GM19240 (cell line): ENCODE data around the gene PLIN3.
"Not testable (repeated sequence)": the region's sequence is repeated elsewhere in the genome, so short reads cannot be mapped to it uniquely, and the experiment has no call there.

Source experiments
- DNase-seq: peaks from one replicate; pipeline ENCODE4 v3.0.0; 2011; ENCODE audit warnings: low spot score; ENCODE audit not compliant: insufficient read length

Gene PLIN3

DNA sequence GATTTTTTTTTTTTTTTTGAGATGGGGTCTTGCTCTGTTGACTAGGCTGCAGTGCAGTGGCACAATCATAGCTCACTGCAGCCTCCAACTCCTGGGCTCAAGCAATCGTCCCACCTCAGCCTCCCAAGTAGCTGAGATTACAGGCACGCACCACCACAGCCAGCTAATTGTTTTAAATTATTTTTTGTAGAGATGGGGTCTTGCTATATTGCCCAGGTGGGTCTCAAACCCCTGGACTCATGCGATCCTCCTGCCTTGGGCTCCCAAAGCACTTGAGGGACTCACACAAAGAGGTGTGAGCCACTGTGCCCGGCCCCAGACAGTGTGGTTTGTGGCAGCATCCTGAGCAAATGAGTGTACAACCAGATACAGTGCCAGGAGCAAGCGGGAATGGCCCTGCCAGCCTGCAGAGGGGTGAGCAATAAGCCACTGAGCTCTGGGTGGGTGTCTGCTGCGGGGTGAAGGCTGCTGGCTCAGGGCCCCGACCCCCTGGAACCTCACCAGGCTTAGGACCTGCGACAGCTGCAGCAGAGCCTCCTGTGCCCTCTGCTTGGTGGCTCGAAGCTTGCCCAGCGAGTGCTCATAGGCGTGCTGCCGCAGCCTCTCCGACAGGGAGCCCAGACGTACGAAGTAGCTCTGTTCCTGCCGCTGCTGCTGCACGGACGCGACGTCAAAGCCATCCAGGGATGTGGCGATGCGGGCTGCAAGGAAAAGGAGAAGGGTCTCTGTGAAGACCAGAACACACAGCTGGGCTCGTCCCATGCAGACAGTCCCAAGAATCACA lies 20.1 kb downstream of the PLIN3 start:
- DNase-seq: no peak

DNA sequence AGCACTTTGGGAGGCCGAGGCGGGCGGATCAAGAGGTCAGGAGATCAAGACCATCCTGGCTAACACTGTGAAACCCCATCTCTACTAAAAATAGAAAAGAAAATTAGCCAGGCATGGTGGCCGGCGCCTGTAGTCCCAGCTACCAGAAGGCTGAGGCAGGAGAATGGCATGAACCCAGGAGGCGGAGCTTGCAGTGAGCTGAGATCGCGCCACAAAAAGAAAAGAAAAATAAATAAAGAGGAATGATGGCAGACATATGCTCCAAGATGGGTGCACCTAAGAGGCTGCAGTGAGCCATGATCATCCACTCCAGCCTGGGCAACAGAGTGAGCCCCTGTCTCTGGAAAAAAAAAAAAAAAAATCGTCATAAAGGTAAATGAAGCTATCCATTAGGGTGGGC lies 21.5 kb downstream of the PLIN3 start:
- DNase-seq: not testable (repeated sequence)

DNA sequence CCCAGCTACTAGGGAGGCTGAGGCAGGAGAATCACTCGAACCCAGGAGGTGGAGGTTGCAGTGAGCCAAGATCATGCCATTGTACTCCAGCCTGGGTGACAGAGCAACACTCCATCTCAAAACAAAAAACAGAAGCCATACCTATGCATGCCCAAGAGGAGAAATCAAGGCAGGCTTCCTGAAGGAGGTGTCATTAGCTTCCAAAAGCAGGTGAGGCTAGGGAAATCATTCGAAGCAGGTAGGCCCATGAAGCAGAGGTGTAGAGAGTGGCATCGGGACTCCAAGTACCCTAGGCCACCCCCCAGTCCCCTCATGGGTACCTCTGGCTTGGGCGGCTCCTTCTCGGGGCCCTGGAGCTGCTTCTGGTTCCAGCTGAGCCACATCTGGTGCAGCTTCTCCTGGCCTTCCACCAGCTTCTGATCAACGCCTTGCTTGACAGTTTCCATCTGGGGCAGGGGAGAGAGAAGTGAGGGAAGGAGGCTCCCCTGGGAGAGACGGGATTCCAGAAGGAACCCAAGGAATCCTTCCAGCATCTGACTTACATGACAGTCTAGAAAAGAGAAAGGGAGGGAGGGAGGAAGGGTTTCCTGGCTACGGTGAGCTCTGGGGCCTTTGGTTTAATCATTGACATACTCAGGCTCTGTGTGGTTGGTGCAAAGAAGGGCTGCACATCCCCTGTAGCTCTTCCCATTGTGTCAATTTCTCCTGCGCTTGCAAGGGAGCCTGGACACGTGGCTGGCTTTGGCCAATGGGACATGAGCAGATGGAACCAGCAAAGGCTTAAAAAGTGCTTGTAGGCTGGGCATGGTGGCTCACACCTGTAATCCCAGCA lies 22.9 kb downstream of the PLIN3 start:
- no peak for DNase-seq

DNA sequence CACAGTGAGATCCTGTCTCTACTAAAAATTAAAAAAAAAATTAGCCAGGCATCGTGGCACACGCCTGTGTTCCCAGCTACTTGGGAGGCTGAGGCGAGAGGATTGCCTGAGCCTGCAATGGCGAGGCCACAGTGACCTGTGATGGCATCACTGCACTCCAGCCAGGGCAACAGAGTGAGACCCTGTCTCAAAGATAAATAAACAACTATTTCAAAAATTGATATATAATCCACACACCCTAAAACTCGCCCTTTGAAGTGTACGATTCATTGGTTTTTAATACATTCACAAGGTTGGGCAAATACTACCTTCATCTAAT lies 23.9 kb downstream of the PLIN3 start:
- no peak for DNase-seq

DNA sequence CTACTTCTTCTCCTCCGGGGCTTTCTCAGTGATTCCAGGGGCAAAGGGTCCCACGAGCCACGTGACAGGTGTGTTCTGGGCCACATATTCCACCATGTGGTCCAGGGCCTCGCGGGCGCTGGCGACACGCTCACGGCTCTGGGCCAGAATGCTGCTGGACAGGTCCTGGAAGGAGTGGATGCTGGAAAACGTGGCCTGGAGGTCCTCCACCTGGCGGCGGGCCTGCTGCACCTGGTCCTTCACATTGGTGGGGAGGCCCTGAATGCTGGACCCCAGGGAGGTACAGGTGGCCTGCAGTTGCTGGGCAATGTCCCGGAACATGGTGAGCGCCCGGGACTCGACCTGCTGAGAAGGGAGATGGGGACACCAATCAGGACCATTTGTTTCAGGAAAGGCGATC lies 28.3 kb downstream of the PLIN3 start:
- no peak for DNase-seq

DNA sequence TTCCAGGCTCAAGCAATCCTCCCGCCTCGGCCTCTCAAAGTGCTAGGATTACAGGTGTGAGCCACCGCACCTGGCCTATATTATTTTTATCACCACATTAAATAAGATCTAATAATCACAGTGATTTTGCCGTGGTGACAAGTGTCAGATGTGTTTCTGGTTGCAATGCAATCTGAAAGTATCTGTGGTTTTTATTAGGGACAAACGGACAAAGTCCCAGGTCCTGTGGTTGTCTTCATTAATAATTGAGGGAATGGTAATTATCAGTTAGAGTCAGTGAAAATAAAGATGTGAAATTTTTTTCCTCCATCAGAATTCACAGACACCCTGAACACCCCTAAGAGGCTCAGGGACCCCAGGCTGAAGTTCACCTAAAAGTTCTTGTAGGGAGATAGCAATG lies 34.7 kb downstream of the PLIN3 start:
- DNase-seq: no peak

DNA sequence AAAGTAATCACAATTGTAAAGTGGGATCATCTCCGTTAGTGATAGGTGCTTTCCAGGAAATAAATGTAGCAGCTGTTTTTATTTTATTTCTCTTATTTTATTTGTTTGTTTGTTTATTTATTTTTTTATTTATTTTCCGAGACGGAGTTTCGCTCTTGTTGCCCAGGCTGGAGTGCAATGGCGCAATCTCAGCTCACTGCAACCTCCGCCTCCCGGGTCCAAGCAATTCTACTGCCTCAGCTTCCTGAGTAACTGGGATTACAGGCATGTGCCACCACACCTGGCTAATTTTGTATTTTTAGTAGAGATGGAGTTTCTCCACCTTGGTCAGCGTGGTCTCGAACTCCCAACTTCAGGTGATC lies 35.5 kb downstream of the PLIN3 start:
- DNase-seq: not testable (repeated sequence)

DNA sequence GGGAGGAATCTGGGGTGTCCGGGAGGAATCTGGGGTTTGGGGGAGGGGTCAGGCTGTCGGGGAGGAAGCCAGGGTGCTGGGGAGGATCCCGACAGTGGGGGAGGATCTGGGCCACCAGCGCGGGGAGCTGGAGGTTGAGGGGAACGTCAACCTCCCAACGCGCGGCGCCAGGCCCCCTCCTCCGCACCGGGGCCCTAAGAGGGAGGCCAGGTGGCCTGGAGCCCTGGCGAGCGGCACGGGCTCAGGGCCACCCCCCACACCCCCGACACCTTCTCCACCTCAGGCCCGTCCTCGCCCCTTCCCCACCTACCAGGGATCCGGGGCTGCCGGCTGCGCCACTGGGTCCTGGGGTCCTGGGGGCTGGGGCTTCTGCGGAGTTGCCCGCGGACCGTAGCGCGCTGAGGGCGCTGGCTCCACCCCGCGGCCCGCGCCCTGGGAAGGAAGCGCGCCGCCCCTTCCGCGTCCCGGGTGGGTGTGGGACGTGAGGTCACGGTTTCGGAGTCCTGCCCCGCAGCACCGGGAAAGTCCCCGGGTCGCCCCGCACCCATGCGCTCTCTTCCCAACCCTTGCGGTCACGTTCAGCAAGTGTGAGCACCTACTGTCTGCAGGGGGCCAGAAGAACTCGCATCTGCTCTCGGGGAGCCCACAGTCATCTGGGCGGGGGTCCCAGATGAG lies 36.0 kb downstream of the PLIN3 start, which contains the start of gene TICAM1:
Gene TICAM1 (minus strand): TSS at position 409 of the 675 bp plus-strand sequence. CDS start 13,335 bp downstream, outside the sequence.
- DNase-seq: peak; percentile 57

DNA sequence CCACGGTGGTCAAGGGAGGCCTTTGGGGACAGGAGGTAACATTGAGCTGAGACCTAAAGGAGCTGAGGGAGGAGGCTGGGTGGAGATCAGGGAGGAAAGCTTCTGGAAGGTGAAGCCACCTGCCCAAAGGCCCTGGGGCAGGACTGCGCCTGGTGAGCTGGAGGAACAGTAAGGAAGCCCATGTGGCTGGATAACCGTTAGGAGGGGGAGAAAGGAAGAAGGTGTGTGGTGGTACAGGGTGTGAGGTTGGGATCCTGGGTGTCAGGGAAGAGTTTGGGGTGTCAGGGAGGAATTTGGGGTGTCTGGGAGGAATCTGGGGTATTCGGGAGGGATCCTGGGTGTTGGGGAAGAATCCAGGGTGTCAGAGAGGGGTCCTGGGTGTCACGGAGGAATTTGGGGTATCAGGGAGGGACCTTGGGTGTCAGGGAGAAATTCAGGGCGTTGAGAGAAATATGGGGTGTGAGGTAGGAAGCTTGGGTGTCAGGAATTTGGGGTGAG lies 36.6 kb downstream of the PLIN3 start:
- DNase-seq: no peak

DNA sequence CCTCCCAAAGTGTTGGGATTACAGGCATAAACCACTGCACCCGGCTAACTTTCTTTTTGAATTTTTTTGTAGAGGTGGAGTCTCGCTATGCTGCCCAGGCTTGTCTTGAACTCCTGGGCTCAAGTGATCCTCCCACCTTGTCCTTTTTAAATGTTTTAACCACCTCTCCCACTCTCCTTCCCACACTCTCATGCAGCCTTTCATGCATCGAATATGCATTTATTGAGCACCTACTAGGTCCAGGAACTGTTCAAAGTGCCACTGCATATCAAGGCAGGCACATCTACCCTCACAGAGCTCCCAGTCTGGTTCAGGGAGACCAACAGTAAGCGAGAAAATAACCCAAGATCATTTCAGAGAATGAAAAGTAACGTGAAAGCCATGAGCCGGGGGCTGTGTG lies 37.1 kb downstream of the PLIN3 start:
- no peak for DNase-seq

DNA sequence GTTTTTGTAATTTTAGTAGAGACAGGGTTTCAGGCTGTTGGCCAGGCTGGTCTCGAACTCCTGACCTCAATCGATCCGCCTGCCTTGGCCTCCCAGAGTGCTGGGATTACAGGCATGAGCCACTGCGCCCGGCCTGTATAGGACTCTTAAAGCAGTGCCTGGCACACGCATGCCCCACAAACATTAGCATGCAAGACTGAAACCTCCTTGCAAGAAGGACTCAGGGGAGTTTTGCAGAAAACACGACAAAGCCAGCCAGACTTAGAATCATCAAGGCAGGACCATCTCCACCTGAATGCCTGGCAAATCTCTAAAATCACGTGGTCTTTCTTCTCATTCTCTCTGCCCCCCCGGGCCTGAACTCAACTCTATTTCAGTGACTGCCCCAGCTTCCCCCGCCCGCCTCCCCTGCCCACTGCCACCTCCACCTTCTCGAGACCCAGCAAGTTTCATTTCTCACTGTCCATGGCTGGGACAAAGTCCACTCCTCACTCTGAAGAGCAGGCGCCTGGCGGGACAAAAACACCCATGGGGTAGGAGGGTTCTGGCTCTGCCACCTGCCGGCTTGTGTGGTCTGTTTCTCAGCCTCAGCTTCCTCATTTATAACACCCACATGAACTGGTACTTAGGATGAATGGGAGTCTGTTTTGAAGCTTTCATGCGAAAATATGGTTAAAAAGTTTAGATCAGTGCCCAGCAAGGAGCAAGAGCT lies 38.3 kb downstream of the PLIN3 start:
- no peak for DNase-seq

DNA sequence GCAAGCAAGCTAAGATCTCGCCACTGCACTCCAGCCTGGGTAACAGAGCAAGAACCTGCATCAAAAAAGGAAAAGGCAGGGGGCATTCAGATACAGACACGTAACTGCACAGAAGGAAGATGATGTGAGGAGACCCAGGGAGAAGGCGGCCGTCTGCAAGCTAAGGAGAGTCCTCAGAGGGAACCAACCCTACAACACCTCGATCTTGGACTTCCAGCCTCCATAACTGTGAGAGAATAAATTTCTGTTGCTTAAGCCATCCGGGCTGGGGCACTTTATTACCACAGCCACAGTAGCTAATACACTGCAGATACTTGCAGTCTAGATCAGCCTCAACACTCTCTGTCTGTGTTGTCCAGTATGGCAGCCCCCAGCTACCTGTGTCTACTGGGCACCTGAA lies 43.9 kb downstream of the PLIN3 start:
- DNase-seq: no peak

DNA sequence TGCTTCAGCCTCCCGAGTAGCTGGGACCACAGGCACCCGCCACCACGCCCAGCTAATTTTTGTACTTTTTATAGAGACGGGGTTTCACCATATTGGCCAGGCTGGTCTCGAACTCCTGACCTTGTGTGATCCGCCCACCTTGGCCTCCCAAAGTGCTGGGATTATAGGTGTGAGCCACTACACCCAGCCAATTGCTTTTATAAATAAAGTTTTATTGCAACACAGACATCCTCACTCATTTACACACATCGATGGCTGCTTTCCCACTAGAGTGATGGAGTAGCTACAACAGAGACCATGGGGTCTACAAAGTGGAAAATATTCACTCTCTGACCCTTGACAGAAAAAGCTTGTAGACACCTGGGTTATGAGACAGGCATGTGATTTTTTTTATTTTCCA lies 45.1 kb downstream of the PLIN3 start:
- not testable (repeated sequence) for DNase-seq

DNA sequence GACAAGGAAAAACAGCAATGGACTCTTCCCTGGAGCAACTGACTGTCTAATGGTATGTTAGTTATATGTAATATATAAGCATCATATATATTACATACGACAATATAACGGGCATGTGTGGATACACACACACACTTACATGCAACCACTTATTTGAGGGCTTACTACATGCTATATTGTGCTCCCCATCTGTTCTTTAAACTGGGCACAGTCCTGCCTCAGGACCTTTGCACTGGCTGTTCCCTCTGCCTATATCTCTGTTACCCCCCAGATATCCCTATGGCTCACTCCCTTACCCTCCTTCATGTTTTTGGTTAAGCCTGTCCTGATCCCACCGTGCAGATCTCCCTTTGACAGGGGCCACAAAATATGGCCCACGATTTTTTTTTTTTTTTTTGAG lies 46.2 kb downstream of the PLIN3 start:
- no peak for DNase-seq

DNA sequence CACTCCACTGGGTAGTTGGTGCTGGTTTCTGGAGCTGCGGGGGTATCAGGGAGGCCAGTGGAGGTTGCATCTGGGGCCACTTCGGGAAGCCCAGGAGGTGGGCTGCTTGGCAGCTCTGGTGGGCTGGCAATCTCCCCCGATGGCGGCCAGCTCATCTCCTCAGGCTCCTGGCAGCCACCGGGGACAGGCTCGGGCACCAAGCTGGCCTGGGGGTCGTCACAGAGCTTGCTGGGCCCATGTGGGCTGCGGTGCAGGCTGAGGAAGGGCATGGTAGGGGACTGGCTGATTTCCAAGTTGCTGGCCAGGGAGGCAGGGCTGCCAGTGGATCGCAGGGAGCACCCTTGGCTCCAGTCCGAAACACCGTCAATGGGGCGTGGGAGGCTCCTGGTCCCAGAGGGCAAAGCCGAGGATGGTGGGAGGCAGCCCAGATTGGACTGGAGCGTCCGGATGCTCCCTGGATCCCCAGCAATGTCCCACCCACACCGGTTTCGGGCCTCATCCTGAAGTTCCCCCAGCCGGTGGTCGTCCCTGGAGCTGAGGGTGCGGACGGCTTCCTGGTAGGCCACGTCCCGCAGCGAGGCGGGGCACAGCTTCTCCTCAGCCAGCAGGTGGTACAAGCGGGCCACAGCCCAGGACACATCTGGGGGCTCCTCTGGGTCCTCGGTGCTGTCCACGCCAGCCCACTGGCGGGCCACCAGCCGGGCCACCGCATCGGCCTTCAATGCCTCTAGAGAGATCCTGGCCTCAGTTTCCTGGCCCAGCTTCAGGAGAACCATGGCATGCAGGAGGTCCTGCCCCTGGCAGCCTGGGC lies 49.8 kb downstream of the PLIN3 start:
- no peak for DNase-seq

DNA sequence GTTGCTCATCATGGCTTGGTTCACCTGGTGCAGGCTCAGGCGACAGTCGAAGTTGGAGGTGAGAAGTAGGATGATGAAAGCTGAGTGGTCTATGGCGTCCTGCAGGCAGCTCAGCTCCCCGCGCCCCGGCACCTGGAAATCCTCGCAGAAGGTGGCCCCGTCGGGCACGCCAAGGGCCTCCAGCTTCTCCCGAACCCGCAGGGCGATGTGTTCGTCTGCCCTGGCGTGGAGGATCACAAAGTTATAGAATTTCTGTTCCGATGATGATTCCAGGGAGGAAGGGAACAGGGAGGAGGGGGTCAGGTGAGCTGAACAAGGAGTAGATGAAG lies 50.6 kb downstream of the PLIN3 start:
- DNase-seq: no peak

DNA sequence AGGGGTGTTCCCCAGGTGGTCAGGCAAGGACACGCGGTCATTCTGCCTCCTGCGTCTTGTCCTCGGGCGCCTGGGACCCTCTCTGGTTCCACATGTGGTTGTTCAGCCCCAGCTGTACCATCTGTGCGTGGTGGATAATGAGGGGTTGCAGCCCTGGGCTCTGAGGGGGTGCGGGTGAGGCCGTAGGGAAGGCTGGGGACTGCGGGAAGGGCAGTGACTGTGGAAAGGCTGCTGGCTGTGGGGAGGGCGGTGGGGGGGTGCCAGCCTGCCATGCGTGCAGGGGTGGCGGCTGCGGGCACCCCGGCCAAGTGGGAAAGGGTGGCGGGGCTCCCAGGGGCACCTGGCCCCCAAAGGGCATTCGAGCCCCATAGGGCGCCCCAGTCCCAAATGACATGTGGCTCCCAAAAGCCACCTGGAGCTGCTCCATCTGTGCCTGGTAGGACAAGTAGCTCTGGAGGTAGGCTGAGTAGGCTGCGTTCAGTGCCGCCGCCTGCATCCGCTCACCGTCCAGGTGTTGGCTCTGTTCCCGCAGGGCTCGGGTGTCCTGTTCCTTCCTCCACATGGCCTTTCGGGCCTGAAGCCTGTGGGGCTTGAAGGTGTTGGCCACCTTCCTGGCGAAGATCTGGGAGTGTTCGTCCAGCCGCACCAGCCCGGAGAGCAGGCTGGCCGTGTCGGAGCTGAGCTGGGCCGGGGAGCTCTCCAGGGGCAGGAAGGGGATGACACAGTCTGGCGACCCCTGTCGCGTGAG lies 51.1 kb downstream of the PLIN3 start:
- no peak for DNase-seq

DNA sequence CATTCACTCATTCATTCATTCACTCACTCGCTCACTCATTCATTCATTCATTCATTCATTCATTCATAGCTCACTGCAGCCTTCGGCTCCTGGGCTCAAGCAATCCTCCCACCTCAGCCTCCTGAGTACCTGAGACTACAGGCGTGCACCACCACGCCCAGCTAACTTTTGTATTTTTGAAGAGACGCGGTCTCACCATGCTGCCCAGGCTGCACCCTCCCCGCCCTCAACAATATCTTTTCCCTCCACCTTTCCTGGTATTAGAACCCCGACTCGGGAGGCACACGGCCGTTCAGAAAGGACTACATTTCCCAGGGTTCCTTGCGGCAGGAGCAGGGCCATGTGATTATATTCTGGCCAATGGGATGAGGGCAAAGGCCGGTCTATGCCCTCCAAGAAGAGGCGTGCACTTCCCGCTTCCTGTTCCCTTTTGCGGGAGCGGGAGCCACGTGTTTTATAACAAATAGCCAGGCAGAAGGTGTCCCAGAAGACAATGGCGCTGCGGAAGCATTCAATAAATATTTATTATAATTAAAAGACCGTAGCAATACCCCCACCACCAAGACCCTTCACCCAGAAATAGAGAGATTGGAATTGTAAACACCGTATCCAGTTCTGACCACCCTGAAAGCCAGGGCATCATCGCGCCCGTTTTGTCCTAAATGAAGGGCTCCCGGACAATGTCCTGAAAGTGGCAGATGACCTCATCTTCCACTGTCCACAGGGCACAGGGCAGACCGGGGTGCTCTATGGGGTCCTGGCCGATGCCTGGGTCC lies 51.9 kb downstream of the PLIN3 start:
- DNase-seq: peak; percentile 87
